IPS-18c (cell line): ENCODE results near the gene CACNA1C.

ENCODE experiments used
- H3K4me3 ChIP-seq: 2 replicates; pipeline ENCODE4 v1.7.0; 2013; ENCODE audit warnings: low read depth, mild to moderate bottlenecking, low read length, moderate library complexity; ENCODE audit not compliant: insufficient read depth
- H3K9me3 ChIP-seq: one replicate; pipeline ENCODE4 v1.6.1; 2013; ENCODE audit warnings: mild to moderate bottlenecking, low read length, moderate library complexity; ENCODE audit not compliant: control insufficient read depth, insufficient read depth

Gene CACNA1C

GRCh38 chr12:2652401-2653081, 599.8 kb downstream of the CACNA1C start:
- Histone ChIP-seq H3K4me3 (no peak overlapping the region), H3K9me3 (no peaks in the 10 kb centered on the region)

- H3K9me3 ChIP-seq: no peaks in the 10 kb centered on the region
- H3K4me3 ChIP-seq: no peak overlapping the region
These were observed 600.7 kb downstream of the CACNA1C start for GRCh38 chr12:2653461-2653965.

GRCh38 chr12:2654311-2654710, 601.5 kb downstream of the CACNA1C start:
- Histone ChIP-seq H3K4me3 (no peak overlapping the region), H3K9me3 (no peaks in the 10 kb centered on the region)

GRCh38 chr12:2654741-2655140, 602.0 kb downstream of the CACNA1C start:
- no peaks in the 10 kb centered on the region for H3K9me3 ChIP-seq
- H3K4me3 ChIP-seq: no peak overlapping the region

- no peak overlapping the region for H3K4me3 ChIP-seq
- no peaks in the 10 kb centered on the region for H3K9me3 ChIP-seq
These were observed 609.7 kb downstream of the CACNA1C start for GRCh38 chr12:2662524-2662923.

GRCh38 chr12:2664721-2665577, 612.2 kb downstream of the CACNA1C start:
- no peak overlapping the region for H3K4me3 ChIP-seq
- H3K9me3 ChIP-seq: no peaks in the 10 kb centered on the region

- H3K9me3 ChIP-seq: no peaks in the 10 kb centered on the region
- no peak overlapping the region for H3K4me3 ChIP-seq
These were observed 613.6 kb downstream of the CACNA1C start for GRCh38 chr12:2666411-2666810.

GRCh38 chr12:2666846-2667245, 614.1 kb downstream of the CACNA1C start:
- Histone ChIP-seq H3K4me3 (no peak overlapping the region), H3K9me3 (no peaks in the 10 kb centered on the region)

GRCh38 chr12:2667716-2668440, 615.1 kb downstream of the CACNA1C start:
- Histone ChIP-seq H3K9me3 (no peaks in the 10 kb centered on the region), H3K4me3 (no peak overlapping the region)

- H3K4me3 ChIP-seq: no peak overlapping the region
- no peaks in the 10 kb centered on the region for H3K9me3 ChIP-seq
These were observed 616.0 kb downstream of the CACNA1C start for GRCh38 chr12:2668816-2669215.

GRCh38 chr12:2669560-2669959, 616.8 kb downstream of the CACNA1C start:
- Histone ChIP-seq H3K4me3 (no peak overlapping the region), H3K9me3 (no peaks in the 10 kb centered on the region)

- Histone ChIP-seq H3K4me3 (no peak overlapping the region), H3K9me3 (peaks cover 3% of the 10 kb centered on the region)
These were observed 620.1 kb downstream of the CACNA1C start for GRCh38 chr12:2672863-2673262.

- Histone ChIP-seq H3K9me3 (peaks cover 3% of the 10 kb centered on the region), H3K4me3 (no peak overlapping the region)
These were observed 621.4 kb downstream of the CACNA1C start for GRCh38 chr12:2673966-2674810.

GRCh38 chr12:2675776-2676175, 623.0 kb downstream of the CACNA1C start:
- Histone ChIP-seq H3K4me3 (no peak overlapping the region), H3K9me3 (peaks cover 3% of the 10 kb centered on the region)

- peaks cover 3% of the 10 kb centered on the region for H3K9me3 ChIP-seq
- no peak overlapping the region for H3K4me3 ChIP-seq
These were observed 624.5 kb downstream of the CACNA1C start for GRCh38 chr12:2677142-2677880.

GRCh38 chr12:2678426-2678825, 625.6 kb downstream of the CACNA1C start:
- Histone ChIP-seq H3K4me3 (no peak overlapping the region), H3K9me3 (peaks cover 3% of the 10 kb centered on the region)
